MM.1S (cell line): ENCODE measurements around the gene MAEA.

Experiments
- DNase-seq: peaks from one replicate; pipeline ENCODE4 v3.0.0-alpha.2; 2015
- H2AFZ ChIP-seq: fragments of 300-600 bp; sonication (generic); 2 replicates; pipeline ENCODE4 v1.6.0; 2016; ENCODE audit warnings: antibody characterized with exemption, low read length
- H3F3A ChIP-seq: fragments of 300-600 bp; sonication (generic); 2 replicates; pipeline ENCODE4 v1.6.1; 2016; ENCODE audit warnings: mild to moderate bottlenecking, antibody characterized with exemption, low read length, moderate library complexity, mixed read lengths; ENCODE audit not compliant: insufficient read depth
- H3K27ac ChIP-seq: fragments of 300-600 bp; sonication (generic); 2 replicates; pipeline ENCODE4 v1.5.1; 2016; ENCODE audit warnings: mild to moderate bottlenecking, low read length
- H3K27me3 ChIP-seq: fragments of 300-600 bp; sonication (generic); replicated peaks from 2 replicates; pipeline ENCODE4 v1.6.0; 2016; ENCODE audit warnings: low read length; ENCODE audit not compliant: insufficient read depth
- H3K36me3 ChIP-seq: fragments of 300-600 bp; sonication (generic); replicated peaks from 2 replicates; pipeline ENCODE4 v1.6.1; 2016; ENCODE audit warnings: mild to moderate bottlenecking, low read length, mixed read lengths; ENCODE audit not compliant: insufficient read depth
- H3K4me1 ChIP-seq: fragments of 300-600 bp; sonication (generic); 2 replicates; pipeline ENCODE4 v1.6.1; 2016; ENCODE audit warnings: low read length, mixed read lengths
- H3K4me2 ChIP-seq: fragments of 300-600 bp; sonication (generic); 2 replicates; pipeline ENCODE4 v1.6.0; 2016; ENCODE audit warnings: low read depth, low read length
- H3K4me3 ChIP-seq: fragments of 300-600 bp; sonication (generic); 2 replicates; pipeline ENCODE4 v1.5.1; 2016; ENCODE audit warnings: low read length, mixed read lengths
- H3K79me2 ChIP-seq: fragments of 300-600 bp; sonication (generic); 2 replicates; pipeline ENCODE4 v1.6.1; 2016; ENCODE audit warnings: mixed run types, low read length, mixed read lengths
- H3K9ac ChIP-seq: fragments of 300-600 bp; sonication (generic); 2 replicates; pipeline ENCODE4 v1.6.1; 2016; ENCODE audit warnings: low read length, mixed read lengths
- H3K9me2 ChIP-seq: fragments of 300-600 bp; sonication (generic); replicated peaks from 2 replicates; pipeline ENCODE4 v1.6.1; 2016; ENCODE audit warnings: mild to moderate bottlenecking, low read length, mixed read lengths; ENCODE audit not compliant: insufficient read depth
- H3K9me3 ChIP-seq: fragments of 300-600 bp; sonication (generic); replicated peaks from 2 replicates; pipeline ENCODE4 v1.6.1; 2016; ENCODE audit warnings: mild to moderate bottlenecking, low read length, mixed read lengths; ENCODE audit not compliant: insufficient read depth
- H4K20me1 ChIP-seq: fragments of 300-600 bp; sonication (generic); 2 replicates; pipeline ENCODE4 v1.6.1; 2016; ENCODE audit warnings: mild to moderate bottlenecking, low read length, moderate library complexity, mixed read lengths; ENCODE audit not compliant: insufficient read depth
- EZH2 ChIP-seq: fragments of 300-600 bp; sonication (generic); optimal IDR thresholded peaks from 2 replicates; pipeline ENCODE3; 2017; ENCODE audit warnings: low read depth, mild to moderate bottlenecking, antibody characterized with exemption, low read length, mixed read lengths
- EZH2phosphoT487 ChIP-seq: fragments of 300-600 bp; sonication (generic); IDR thresholded peaks from 2 replicates; pipeline ENCODE4 v1.6.1; 2018; ENCODE audit warnings: antibody characterized with exemption, low read length
- TF ChIP-seq, protein P1 (sequence below): fragments of 300-600 bp; sonication (generic); IDR thresholded peaks from 2 replicates; pipeline ENCODE4 v1.5.1; 2016; ENCODE audit warnings: antibody characterized with exemption, low read length, mixed read lengths

MAEA gene

DNA sequence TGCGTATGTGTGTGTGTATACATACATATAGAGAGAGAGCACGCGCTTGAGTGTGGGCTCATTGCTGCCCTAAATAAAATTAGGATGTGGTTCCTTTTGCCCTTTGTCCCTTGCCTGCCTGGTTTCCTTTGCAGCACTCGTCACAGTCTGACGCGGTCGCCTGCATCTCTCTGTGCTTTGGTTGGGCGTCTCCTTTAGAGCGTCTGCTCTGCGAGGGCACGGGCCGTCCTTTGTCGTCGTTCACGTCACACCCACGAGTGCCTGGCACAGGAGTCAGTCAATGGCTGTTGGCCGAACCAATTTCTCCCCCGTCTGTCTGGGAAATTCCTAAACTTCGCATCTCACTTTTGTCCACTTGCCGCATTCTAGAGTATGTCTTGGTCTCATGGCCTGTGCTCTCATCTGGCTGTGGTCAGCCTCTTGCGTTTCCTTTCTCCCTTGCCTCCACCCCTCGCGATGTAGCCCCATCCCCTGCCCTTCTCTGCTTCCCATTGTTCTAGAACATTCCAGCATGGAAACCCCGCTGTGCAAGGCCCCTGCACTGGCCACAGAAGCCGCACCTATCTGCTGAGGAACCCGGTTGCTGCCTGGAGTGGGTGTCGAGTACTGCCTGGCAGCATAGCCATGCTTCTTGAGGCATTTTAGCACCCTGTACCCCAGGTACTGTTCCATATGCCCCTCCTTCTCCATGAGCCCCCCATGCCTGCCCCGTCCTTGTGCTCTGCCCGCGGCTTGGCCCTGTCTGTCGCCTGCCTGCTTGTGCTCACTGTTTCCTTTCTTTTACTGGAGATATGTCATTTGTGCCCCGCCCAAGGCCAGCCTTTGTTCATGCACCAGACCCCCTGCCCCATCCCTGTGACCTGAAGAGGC, 8.0 kb downstream of the MAEA start:
- Histone ChIP-seq H3K79me2 (peaks cover 91% of the 10 kb centered on the region), H3K4me2 (no peak overlapping the region), H3K4me3 (no peak overlapping the region), H3K36me3 (peaks cover 16% of the 10 kb centered on the region), H3K9ac (no peak overlapping the region), H3K4me1 (no peaks in the 10 kb centered on the region), H3K27me3 (no peaks in the 10 kb centered on the region), H3K9me2 (no peaks in the 10 kb centered on the region), H4K20me1 (no peaks in the 10 kb centered on the region), H2AFZ (no peak overlapping the region), H3K9me3 (no peaks in the 10 kb centered on the region), H3F3A (no peaks in the 10 kb centered on the region), H3K27ac (no peak overlapping the region)
- no peak for TF ChIP-seq EZH2
- DNase-seq: no peak

DNA sequence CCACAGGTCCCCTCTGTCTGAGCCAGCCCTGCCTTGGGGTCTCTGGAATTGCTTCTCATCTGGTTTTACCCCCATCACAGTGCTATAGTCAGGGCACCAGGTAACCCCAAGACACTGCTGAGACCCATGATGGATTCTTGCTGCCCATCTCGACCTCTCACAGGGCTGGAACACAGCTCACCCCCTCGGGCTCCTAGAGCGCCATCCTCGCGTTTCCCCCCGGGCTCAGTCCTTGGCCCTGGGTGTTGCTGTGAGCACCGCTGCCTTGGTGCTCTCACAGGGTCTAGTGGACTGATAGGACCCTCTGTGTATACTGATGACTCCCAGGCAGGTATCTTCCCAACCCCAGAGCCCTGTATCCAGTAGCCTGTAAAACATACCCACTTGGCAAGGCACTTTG, 8.8 kb downstream of the MAEA start:
- H4K20me1 ChIP-seq: no peaks in the 10 kb centered on the region
- TF ChIP-seq, protein P1, sequence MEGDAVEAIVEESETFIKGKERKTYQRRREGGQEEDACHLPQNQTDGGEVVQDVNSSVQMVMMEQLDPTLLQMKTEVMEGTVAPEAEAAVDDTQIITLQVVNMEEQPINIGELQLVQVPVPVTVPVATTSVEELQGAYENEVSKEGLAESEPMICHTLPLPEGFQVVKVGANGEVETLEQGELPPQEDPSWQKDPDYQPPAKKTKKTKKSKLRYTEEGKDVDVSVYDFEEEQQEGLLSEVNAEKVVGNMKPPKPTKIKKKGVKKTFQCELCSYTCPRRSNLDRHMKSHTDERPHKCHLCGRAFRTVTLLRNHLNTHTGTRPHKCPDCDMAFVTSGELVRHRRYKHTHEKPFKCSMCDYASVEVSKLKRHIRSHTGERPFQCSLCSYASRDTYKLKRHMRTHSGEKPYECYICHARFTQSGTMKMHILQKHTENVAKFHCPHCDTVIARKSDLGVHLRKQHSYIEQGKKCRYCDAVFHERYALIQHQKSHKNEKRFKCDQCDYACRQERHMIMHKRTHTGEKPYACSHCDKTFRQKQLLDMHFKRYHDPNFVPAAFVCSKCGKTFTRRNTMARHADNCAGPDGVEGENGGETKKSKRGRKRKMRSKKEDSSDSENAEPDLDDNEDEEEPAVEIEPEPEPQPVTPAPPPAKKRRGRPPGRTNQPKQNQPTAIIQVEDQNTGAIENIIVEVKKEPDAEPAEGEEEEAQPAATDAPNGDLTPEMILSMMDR: no peak
- TF ChIP-seq EZH2phosphoT487 (no peak), EZH2 (no peak)
- H3F3A ChIP-seq: no peaks in the 10 kb centered on the region
- H2AFZ ChIP-seq: no peak overlapping the region
- no peak overlapping the region for H3K4me3 ChIP-seq
- no peaks in the 10 kb centered on the region for H3K9me2 ChIP-seq
- no peak overlapping the region for H3K4me2 ChIP-seq
- no peak overlapping the region for H3K27ac ChIP-seq
- no peak overlapping the region for H3K9ac ChIP-seq
- peaks cover 16% of the 10 kb centered on the region for H3K36me3 ChIP-seq
- DNase-seq: no peak
- no peaks in the 10 kb centered on the region for H3K4me1 ChIP-seq
- H3K27me3 ChIP-seq: no peaks in the 10 kb centered on the region
- peaks cover 90% of the 10 kb centered on the region for H3K79me2 ChIP-seq
- H3K9me3 ChIP-seq: no peaks in the 10 kb centered on the region

DNA sequence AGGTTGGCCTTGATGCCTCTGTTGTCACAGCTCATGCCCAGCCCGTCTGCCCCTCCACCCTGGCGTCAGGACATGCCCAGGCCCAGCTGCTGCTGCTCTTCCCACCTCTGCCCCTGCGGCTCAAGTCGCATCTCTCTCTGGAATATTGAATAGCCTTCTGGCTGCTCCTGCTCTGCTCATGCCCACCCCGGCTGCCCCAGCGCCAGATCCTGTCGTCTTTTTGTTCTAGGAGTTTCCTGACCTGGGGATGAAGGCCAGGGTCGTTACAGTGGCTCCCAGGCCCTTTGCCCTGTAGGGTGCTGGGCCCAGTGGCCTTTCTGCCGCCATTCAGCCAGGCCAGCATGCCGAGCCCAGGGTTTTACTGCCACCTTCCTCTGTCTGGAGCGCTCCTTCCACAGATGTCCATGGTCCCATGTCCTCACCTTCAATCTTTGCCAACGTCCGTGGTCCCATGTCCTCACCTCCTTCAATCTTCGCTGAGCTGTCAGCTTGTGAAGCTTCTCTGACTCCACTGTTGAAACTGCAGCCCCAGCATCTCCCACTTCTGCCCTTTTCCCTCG, 9.7 kb downstream of the MAEA start:
- Histone ChIP-seq H3K79me2 (peaks cover 85% of the 10 kb centered on the region), H3K9me2 (no peaks in the 10 kb centered on the region), H3K27ac (no peak overlapping the region), H3K27me3 (no peaks in the 10 kb centered on the region), H3K4me1 (no peaks in the 10 kb centered on the region), H3K36me3 (peaks cover 16% of the 10 kb centered on the region), H4K20me1 (no peaks in the 10 kb centered on the region), H3K4me3 (no peak overlapping the region), H3K9me3 (no peaks in the 10 kb centered on the region), H3K4me2 (no peak overlapping the region), H2AFZ (no peak overlapping the region), H3K9ac (no peak overlapping the region), H3F3A (no peaks in the 10 kb centered on the region)
- TF ChIP-seq EZH2 (no peak), EZH2phosphoT487 (no peak)
- TF ChIP-seq, protein P1: no peak
- no peak for DNase-seq
